ENCODE measurements around the gene ELP5.
A peak's percentile ranks its signal among the peaks of the same experiment; 100 is the strongest.

ELP5 gene

DNA sequence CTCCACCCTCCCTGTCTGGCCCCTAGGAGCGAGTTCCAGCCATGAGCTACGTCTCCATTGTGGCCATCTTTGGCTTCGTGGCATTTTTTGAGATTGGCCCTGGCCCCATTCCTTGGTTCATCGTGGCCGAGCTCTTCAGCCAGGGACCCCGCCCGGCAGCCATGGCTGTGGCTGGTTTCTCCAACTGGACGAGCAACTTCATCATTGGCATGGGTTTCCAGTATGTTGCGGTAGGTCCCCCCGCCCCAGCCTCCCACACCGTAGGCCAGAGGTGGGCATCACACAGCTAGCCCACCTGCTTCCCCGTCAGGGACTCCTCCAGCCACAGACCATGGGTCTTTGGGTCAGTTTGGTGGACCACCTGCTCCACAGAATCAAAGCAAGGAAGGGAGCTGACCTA, 33.7 kb downstream of the ELP5 start:
- DNase-seq (ENCODE audit: low read depth in 2 of 2) = no peak

DNA sequence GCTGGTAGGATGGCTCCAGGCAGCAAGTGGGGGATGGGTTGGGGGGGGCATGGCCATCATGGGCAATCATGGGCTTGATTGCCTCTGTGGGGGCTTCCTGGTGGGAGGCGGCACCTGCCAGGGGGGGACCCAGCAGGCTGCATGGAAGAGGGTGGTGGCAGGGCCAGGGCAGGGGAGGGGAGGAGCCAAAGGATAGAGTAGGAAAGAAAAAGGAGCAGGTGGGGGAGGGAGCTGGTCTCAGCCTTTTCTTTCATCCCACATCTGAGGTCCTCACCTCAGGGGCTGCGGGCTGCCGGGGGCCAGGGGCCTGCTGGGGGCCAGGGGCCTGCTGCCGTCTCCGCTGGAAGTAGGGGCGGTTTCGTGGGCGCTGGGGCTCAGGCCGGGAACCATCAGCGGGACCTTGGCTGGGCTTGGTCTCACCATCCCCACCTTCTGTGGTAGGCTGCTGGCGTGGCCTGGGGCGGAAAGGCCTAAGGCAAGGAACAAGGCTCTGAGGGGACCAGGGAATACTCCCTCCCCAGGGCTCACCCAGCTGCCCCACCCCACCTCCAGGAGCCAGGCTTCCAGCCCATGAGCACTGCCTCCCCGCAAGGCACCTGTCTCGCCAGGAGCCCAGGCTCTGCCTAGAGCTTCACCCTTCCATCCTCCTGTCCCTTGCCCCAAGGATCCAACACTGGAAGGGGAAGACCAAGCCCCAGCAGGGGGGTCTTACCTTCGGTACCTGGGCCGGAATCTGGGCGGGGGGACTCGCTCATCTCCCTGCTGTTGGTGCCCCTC, 37.4 kb downstream of the ELP5 start:
- DNase-seq (ENCODE audit: low read depth in 2 of 2) = no peak

DNA sequence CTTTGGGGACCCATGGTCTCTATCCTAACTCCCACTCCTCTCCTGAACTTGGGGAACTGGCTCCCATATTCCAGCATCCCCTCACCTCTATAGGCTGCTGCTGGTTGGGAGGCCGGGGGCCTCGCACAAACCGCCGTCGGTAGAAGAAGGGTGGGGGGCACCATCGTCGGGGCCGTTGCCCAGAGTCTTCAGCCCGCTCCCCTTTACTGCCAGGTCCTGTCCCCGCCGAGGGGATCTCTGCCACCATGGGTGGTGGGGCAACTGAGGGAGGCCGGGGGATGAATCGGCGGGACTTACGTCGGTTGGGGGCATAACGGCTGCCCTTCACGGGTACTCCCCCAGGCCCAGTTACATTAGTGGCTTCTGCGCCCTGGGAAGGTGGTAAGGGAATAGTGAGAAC, 38.2 kb downstream of the ELP5 start:
- DNase-seq (ENCODE audit: low read depth in 2 of 2) = no peak

DNA sequence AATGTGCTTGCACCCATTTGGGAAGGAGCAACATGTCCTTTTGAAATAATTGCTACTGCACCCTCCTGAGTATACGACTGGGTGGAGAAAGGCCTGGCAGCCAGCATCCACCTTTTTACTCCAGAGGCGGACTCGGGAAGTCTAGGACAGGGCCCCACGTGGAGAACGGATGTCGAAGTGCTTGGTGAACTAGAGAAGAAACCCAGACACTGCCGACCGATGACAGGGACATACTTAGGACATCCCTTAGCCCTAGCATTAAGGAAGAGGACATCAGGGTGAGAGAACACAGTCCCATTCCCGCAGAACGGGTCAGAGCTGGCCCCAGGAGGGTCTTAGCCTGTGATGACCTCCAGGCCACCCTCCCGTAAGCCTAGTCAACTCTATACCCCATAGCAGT, 38.7 kb downstream of the ELP5 start:
- DNase-seq (ENCODE audit: low read depth in 2 of 2) = no peak

DNA sequence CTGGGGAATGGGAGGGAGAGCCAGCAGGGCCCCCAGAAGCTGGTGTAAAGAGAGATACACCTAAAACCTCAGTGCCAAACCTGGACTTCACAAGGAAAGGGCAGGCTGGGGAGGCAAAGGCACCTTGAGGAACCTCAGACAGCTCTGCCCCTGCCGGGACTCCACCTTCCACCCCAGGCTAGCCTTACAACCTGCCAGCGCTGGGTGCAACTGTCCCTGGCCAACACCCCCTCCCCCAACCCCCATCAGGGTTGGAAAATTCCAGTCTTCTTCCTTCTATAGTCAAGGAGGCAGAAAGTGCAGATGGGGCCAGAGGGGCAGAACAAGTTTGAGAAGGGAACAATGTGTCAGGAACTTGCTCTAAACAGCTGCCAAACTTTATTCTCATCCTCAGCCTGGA, 40.2 kb downstream of the ELP5 start:
- DNase-seq (ENCODE audit: low read depth in 2 of 2) = no peak

DNA sequence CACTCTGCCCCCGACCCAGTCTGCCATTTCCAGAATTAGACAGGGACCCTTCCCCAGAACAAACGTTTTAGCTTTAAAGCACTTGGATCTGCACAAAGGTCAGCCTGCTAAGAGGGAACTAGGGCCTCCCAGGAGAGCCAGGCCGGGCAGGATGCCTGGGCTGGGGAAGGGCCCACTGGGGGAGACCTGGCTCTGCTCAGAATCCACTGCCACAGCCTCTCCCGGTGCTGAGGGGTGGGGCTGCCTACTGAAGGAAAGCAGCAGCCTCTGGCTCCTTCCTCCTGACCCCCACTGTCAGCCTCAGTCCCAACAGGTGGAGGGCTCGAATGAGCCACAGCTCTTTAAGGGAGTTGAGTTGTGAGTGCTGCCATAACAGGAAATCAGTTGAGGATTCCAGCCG, 40.7 kb downstream of the ELP5 start:
- no peak for DNase-seq (ENCODE audit: low read depth in 2 of 2)

GRCh38 chr17:7293159-7293558, 41.1 kb downstream of the ELP5 start:
- no peak for DNase-seq (ENCODE audit: low read depth in 2 of 2)

GRCh38 chr17:7293816-7294613, 42.0 kb downstream of the ELP5 start:
- DNase-seq (ENCODE audit: low read depth in 2 of 2) = no peak

- peak; percentile 70 to 81 for DNase-seq (ENCODE audit: low read depth in 2 of 2)
Observed at GRCh38 chr17:7294614-7295153, 42.7 kb downstream of the ELP5 start, which contains the start of gene YBX2. TSS of gene YBX2 (minus strand) at chr17:7294639. CDS start at chr17:7294500, 139 bp downstream.

DNA sequence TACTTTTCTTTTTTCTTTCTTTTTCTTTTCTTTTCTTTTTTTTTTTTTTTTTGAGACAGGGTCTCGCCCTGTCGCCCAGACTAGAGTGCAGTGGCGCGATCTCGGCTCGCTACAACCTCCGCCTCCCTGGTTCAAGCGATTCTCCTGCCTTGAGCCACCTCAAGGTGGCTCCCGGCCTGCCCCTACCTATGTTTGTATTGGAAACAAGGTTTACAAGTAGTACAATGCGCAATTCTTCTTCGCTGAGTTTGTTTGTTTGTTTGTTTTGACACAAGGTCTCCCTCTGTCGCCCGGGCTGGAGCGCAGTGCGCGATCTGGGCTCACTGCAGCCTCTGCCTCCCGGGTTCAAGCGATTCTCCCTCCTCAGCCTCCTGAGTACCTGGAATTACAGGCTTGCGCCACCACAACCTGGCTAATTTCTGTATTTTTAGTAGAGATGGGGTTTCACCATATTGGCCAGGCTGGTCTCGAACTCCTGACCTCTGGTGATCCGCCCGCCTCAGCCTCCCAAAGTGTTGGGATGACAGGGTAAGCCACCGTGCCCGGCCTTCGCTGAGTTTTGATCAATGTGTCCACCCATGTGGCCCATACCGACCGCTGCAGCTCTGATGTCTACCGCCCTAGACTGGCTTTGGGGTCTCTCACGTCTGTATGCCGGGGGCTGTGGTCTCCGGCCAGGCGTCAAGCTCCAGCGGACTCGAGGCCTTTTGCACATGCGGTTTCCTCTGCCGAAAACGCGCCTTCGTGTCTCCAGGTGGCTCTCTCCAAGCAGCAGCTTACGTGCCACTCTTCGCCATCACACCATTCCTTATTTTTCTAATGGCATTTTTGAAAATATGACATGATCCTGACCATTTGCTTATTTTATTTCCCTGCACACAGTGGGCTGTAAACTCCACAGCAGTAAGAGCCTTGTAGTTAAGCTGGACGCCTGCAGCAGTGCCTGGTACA, 43.5 kb downstream of the ELP5 start:
- DNase-seq (ENCODE audit: low read depth in 2 of 2) = no peak

DNA sequence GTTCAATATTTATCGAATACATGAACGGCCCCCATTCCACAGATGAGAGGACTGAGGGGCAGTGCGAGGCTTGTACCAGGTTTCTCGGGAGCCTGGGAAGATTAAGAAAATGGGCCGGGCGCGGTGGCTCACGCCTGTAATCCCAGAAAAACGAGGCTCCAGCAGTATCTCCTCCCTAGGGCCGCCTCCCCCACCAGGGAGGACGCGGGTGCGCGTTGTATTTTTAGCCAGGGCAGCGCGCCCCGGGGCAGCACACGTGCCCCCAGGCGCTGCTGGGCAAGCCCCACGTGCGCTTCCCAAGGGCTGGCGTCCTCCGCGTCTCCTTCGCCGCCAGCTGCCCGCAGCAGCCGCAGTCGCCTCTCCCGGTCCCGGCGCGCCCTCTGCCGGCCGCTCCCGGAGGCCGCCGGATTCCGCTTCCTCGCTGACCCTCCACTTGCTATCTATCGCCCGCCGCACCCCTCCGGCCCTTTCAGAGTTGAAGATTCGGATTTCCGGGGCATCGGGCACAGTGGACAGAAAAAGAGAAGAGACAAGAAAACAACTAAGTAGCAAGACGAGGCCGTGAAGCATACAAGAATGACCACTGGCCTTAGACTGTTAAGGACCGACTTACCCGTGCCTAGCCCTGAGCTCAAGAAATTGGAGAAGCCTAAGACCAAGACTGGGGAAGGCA, 44.3 kb downstream of the ELP5 start:
- peak; percentile 60 to 61 for DNase-seq (ENCODE audit: low read depth in 2 of 2)

GRCh38 chr17:7304179-7304578, 52.2 kb downstream of the ELP5 start:
- DNase-seq (ENCODE audit: low read depth in 2 of 2) = no peak

- DNase-seq (ENCODE audit: low read depth in 2 of 2) = peak; percentile 100
Observed at GRCh38 chr17:7306911-7307685, 55.1 kb downstream of the ELP5 start, which contains the start of gene EIF5A. TSS of gene EIF5A (plus strand) at chr17:7307628. CDS start at chr17:7309636, 2,008 bp downstream.

- DNase-seq (ENCODE audit: low read depth in 2 of 2) = no peak
Observed at GRCh38 chr17:7307686-7308624, 55.9 kb downstream of the ELP5 start.

DNA sequence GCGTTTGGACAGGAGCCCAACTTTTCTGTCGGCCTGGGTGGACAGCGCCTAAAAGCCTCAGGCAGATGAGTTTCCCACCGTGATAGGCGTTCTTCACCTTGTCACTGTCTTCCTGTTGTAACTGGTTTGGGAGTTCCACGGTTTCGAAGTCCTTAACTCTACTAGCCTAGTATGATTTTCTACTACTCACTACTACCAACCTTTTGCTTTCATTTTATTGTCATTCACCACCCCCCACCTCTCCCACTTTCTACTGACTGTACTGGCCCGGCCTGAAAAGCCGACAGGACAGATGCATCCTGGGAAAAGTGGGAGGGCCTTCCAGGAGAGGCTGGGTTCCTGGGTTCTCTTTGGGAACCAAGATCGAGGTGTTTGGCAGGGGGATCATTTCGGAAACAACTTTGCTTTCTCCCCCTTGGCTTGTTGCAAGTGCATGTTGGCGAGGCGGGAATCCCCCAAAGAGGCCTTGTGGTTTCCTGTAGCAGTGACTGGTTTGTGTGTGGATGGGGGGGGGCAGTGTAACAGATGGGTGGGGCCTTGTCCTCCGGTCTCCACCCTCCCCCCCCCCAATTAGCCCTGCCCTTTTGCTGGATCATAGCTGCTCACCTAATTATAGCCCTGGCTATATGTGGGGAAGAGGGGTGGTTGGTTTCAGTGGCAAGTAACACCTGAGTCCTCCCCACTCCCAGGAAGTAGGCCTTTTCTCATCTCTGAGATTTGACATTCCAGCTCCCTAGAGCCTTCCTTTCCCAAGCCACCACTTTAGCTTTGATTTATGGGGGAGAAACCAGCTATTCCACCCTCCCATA, 56.8 kb downstream of the ELP5 start:
- DNase-seq (ENCODE audit: low read depth in 2 of 2) = peak; percentile 74

Data from stimulated activated CD8-positive, alpha-beta memory T cell treated with anti-CD3 and anti-CD28 coated beads, Interleukin-15, amount 100 ng/mL, for 48 hours (primary cell).